BJ (cell line): ENCODE measurements around the gene PRKG1. TPM values are rescaled to one million over a fixed set of nuclear protein-coding genes. Genes with fewer than 3 reads are reported as not detected.

Experiments
- CTCF ChIA-PET: fragments of 350-600 bp; formaldehyde crosslinking; extraction: SDS; loops from one replicate; lab custom pipeline; 2021; ENCODE audit warnings: antibody characterized with exemption, inconsistent platforms; lab: Yijun Ruan, JAX
- POLR2A ChIA-PET: fragments of 300-600 bp; sonication (Branson Sonifier 250); formaldehyde crosslinking; extraction: SDS; loops from one replicate; lab custom pipeline; 2021; ENCODE audit warnings: antibody characterized with exemption; lab: Charles Lee
- DNase-seq: peaks from one replicate; pipeline ENCODE4 v3.0.0-alpha.2; 2011; ENCODE audit warnings: low read depth
- H3K27me3 ChIP-seq: 2 replicates; pipeline ENCODE4 v1.6.0; 2011; ENCODE audit warnings: low read length; ENCODE audit not compliant: control insufficient read depth, insufficient read depth
- H3K36me3 ChIP-seq: 2 replicates; pipeline ENCODE4 v1.5.1; 2011; ENCODE audit warnings: low read length; ENCODE audit not compliant: control insufficient read depth, insufficient read depth
- H3K4me3 ChIP-seq: 2 replicates; pipeline ENCODE4 v1.5.1; 2011; ENCODE audit warnings: low read depth, mild to moderate bottlenecking, control low read depth, low read length
- polyA plus RNA-seq: library from polyadenylated mRNA; depleted of rRNA; stranded (reverse); fragments of >200 nt; gene quantifications from 2 replicates; pipeline ENCODE4 v1.2.3, GENCODE V29; 2011
- TF ChIP-seq, protein P1 (sequence below): IDR thresholded peaks from 2 replicates; pipeline ENCODE4 v1.5.1; 2011; ENCODE audit warnings: low read depth, mild to moderate bottlenecking, control low read depth, inconsistent platforms, low read length, moderate library complexity; ENCODE audit not compliant: insufficient read depth

Gene PRKG1
- polyA plus RNA-seq, 1 experiment: 9.7 TPM

- ChIA-PET CTCF (no interaction called here), POLR2A (no interaction called here)
- Histone ChIP-seq H3K36me3 (no peaks in the 10 kb centered on the region), H3K27me3 (no peaks in the 10 kb centered on the region), H3K4me3 (no peak overlapping the region)
- TF ChIP-seq, protein P1, sequence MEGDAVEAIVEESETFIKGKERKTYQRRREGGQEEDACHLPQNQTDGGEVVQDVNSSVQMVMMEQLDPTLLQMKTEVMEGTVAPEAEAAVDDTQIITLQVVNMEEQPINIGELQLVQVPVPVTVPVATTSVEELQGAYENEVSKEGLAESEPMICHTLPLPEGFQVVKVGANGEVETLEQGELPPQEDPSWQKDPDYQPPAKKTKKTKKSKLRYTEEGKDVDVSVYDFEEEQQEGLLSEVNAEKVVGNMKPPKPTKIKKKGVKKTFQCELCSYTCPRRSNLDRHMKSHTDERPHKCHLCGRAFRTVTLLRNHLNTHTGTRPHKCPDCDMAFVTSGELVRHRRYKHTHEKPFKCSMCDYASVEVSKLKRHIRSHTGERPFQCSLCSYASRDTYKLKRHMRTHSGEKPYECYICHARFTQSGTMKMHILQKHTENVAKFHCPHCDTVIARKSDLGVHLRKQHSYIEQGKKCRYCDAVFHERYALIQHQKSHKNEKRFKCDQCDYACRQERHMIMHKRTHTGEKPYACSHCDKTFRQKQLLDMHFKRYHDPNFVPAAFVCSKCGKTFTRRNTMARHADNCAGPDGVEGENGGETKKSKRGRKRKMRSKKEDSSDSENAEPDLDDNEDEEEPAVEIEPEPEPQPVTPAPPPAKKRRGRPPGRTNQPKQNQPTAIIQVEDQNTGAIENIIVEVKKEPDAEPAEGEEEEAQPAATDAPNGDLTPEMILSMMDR: no peak
- no peak for DNase-seq
Measured at GRCh38 chr10:52040486-52040885, 966.2 kb downstream of the PRKG1 start.

DNA sequence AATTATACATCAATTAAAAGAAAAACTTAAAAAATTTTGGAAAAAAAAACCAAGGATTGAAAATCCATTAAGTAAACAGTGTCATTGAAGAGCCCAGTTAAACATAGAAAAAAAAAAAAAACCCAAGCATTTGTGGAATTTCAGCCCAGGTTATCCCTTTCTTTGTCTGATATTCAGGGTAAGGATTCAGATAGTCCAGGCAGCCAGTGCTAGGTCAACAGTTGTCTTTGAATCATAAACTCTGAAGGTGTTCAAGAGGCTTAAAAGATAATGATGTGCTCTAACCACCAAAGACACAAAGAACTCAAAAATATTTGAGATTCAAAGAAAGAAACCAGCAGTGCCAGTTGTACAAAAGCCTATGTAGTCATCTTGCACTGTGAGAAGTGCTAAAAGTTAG, 969.5 kb downstream of the PRKG1 start:
- POLR2A ChIA-PET: no interaction called here
- CTCF ChIA-PET: no interaction called here
- H3K4me3 ChIP-seq: no peak overlapping the region
- H3K36me3 ChIP-seq: no peaks in the 10 kb centered on the region
- no peak for DNase-seq
- H3K27me3 ChIP-seq: no peaks in the 10 kb centered on the region
- TF ChIP-seq, protein P1: no peak

GRCh38 chr10:52048051-52048450, 973.8 kb downstream of the PRKG1 start:
- no peaks in the 10 kb centered on the region for H3K36me3 ChIP-seq
- no peaks in the 10 kb centered on the region for H3K27me3 ChIP-seq
- TF ChIP-seq, protein P1: no peak
- DNase-seq: no peak
- POLR2A ChIA-PET: no interaction called here
- CTCF ChIA-PET: no interaction called here
- H3K4me3 ChIP-seq: no peak overlapping the region

DNA sequence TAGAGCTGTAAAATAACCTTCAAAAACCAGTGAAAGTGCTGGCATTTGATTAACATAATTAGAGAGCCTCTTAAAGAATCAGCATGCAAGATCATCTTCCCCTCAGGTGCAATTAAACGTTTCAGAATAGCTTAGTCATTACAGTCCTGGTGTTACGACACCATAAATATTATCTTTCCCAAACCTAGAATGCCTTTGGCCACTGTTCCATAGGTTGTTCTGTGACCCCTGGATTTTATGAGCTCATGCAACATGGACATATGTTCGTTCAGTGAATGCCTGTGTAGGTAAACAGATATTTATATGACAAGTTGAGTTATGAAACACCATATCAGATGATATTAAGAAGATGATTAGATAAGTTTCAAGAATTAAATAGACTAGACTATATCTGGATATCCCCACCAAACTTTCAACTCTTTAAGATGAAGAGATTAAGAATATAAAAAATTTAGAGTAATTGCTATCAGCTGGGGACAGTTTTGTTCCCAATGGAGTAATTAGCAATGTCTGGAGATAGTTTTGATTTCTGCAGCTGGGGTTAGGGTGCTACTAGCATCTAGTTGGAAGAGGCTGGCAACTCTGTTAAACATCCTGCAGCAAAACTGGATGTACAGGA, 976.3 kb downstream of the PRKG1 start:
- DNase-seq: no peak
- ChIA-PET CTCF (no interaction called here), POLR2A (no interaction called here)
- Histone ChIP-seq H3K27me3 (no peaks in the 10 kb centered on the region), H3K36me3 (no peaks in the 10 kb centered on the region), H3K4me3 (no peak overlapping the region)
- TF ChIP-seq, protein P1: no peak

DNA sequence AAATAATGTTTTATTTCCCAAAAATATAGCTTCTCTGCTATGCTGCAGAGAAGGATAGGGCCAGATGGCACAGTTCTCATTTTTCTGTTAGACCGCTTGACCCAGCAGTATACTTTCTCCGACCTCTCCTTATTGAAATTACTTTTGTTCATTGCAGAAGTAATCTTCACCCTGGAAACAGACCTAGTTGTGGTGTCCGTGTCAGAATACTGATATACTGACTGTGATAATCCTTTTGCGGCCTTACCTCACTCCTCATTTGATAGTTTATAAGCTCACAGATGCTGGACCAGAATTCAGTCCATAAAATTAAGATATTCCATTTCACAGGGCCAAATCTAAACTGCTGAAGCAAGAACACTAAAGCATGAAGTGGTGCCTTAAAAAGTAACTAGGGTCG, 979.2 kb downstream of the PRKG1 start:
- TF ChIP-seq, protein P1: no peak
- Histone ChIP-seq H3K27me3 (no peaks in the 10 kb centered on the region), H3K36me3 (no peaks in the 10 kb centered on the region), H3K4me3 (no peak overlapping the region)
- DNase-seq: no peak
- CTCF ChIA-PET: interaction anchor here (0.9 to 1.0 kb wide), 2 partner anchors 163 to 1047 kb away, joined by 3 read pairs; no protein-coding TSS in a partner anchor
- POLR2A ChIA-PET: no interaction called here
